ENCODE data around the gene NPAS2.

Gene NPAS2

DNA sequence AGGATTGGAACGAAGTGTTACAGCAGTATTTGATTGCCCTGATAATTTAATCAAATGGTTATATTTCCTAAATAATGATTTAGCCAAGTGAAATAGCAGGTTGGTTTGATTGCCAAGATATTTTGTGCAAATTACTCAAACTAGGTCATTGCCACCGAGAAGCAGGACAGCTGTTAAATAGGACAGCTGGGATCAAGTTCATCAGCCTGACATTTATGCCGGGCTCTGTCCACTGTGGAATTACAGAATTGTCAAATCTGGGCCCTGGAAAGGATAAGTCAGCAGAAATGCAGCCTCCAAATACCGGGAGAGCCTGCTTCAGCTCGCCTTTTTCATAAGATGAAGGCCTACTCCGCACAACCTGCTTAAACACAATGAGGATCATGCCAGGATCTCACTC, 108.3 kb downstream of the NPAS2 start:
- H3K9ac ChIP-seq (ENCODE audit: low read length in 2 of 2) = no peak overlapping the region
- H3K4me1 ChIP-seq (ENCODE audit: control insufficient read depth, insufficient read depth, low read length) = peaks cover 10% of the 10 kb centered on the region
- no peaks in the 10 kb centered on the region for H3K9me3 ChIP-seq (ENCODE audit: control insufficient read depth in 2 of 2, low read length in 2 of 2)
- peaks cover 3 to 10% of the 10 kb centered on the region in 2 donors for H3K36me3 ChIP-seq (ENCODE audit: control insufficient read depth in 2 of 2, insufficient read depth in 2 of 2, low read length in 2 of 2)
- no peak overlapping the region for H3K27ac ChIP-seq (ENCODE audit: low read length)
- no peak overlapping the region for H3K4me3 ChIP-seq (ENCODE audit: low read length in 2 of 2)
- no peaks in the 10 kb centered on the region for H3K27me3 ChIP-seq (ENCODE audit: control insufficient read depth in 1 of 2, insufficient read depth in 2 of 2, low read length in 2 of 2)

- peaks cover 7 to 16% of the 10 kb centered on the region in 2 donors for H3K36me3 ChIP-seq (ENCODE audit: control insufficient read depth in 2 of 2, insufficient read depth in 2 of 2, low read length in 2 of 2)
- no peak overlapping the region for H3K4me3 ChIP-seq (ENCODE audit: low read length in 2 of 2)
- H3K27ac ChIP-seq (ENCODE audit: low read length) = no peak overlapping the region
- no peak overlapping the region for H3K9ac ChIP-seq (ENCODE audit: low read length in 2 of 2)
- no peaks in the 10 kb centered on the region for H3K27me3 ChIP-seq (ENCODE audit: control insufficient read depth in 1 of 2, insufficient read depth in 2 of 2, low read length in 2 of 2)
- peaks cover 6% of the 10 kb centered on the region for H3K4me1 ChIP-seq (ENCODE audit: control insufficient read depth, insufficient read depth, low read length)
- no peaks in the 10 kb centered on the region for H3K9me3 ChIP-seq (ENCODE audit: control insufficient read depth in 2 of 2, low read length in 2 of 2)
These were observed 109.2 kb downstream of the NPAS2 start for GRCh38 chr2:100929147-100929546.

DNA sequence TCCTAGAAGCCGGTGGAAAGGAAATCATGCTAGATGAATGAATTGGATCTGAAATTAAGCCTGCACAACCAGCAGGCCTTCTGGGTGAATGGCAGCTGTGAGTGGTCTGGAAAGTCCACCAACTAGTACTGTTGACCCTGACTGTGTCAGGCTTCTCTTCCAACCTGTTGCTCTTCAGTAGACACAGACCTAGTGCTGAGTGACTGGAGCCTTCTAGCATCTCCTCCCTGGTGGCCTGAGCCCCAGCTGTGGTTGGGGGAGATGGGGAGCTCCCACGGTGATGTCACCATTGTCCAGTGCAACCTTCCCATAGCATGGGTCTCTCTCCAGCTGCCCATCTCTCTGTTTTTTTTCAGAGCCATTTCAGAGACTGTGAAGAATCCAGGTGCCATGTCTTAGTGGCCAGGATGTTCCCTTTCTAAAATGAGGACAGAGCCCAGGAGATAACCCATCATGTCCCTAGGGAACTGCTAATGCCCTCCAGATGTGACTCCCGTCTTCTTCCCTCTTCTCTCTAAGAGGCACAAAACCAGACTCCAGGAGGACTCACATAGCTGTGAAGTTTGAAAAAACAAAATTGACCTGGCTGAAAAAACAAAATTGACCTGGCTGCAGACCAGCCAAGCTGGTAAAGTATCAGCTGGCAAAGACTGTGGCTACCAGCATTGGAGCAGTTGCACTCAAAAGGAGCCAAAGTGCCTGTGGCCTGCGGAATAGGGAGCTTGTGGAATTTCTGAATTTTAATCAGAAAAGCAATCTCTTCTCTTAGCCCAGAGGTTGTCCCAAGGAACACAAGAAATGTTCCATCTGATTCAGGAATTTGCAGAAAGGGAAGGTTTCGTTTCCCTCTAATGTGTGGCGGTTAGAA, 114.8 kb downstream of the NPAS2 start:
- Histone ChIP-seq H3K4me3 (ENCODE audit: low read length in 2 of 2) (no peak overlapping the region), H3K9me3 (ENCODE audit: control insufficient read depth in 2 of 2, low read length in 2 of 2) (no peaks in the 10 kb centered on the region), H3K36me3 (ENCODE audit: control insufficient read depth in 2 of 2, insufficient read depth in 2 of 2, low read length in 2 of 2) (peaks cover 13 to 24% of the 10 kb centered on the region in 2 donors), H3K9ac (ENCODE audit: low read length in 2 of 2) (no peak overlapping the region), H3K27ac (ENCODE audit: low read length) (no peak overlapping the region), H3K4me1 (ENCODE audit: control insufficient read depth, insufficient read depth, low read length) (no peaks in the 10 kb centered on the region), H3K27me3 (ENCODE audit: control insufficient read depth in 1 of 2, insufficient read depth in 2 of 2, low read length in 2 of 2) (no peaks in the 10 kb centered on the region)

GRCh38 chr2:100935372-100935752, 115.4 kb downstream of the NPAS2 start:
- Histone ChIP-seq H3K27me3 (ENCODE audit: control insufficient read depth in 1 of 2, insufficient read depth in 2 of 2, low read length in 2 of 2) (no peaks in the 10 kb centered on the region), H3K9me3 (ENCODE audit: control insufficient read depth in 2 of 2, low read length in 2 of 2) (no peaks in the 10 kb centered on the region), H3K36me3 (ENCODE audit: control insufficient read depth in 2 of 2, insufficient read depth in 2 of 2, low read length in 2 of 2) (peaks cover 13 to 24% of the 10 kb centered on the region in 2 donors), H3K4me1 (ENCODE audit: control insufficient read depth, insufficient read depth, low read length) (no peaks in the 10 kb centered on the region), H3K9ac (ENCODE audit: low read length in 2 of 2) (no peak overlapping the region), H3K27ac (ENCODE audit: low read length) (no peak overlapping the region), H3K4me3 (ENCODE audit: low read length in 2 of 2) (no peak overlapping the region)

GRCh38 chr2:100936070-100936741, 116.3 kb downstream of the NPAS2 start:
- Histone ChIP-seq H3K9ac (ENCODE audit: low read length in 2 of 2) (no peak overlapping the region), H3K4me3 (ENCODE audit: low read length in 2 of 2) (no peak overlapping the region), H3K9me3 (ENCODE audit: control insufficient read depth in 2 of 2, low read length in 2 of 2) (no peaks in the 10 kb centered on the region), H3K27ac (ENCODE audit: low read length) (no peak overlapping the region), H3K36me3 (ENCODE audit: control insufficient read depth in 2 of 2, insufficient read depth in 2 of 2, low read length in 2 of 2) (peaks cover 13 to 24% of the 10 kb centered on the region in 2 donors), H3K4me1 (ENCODE audit: control insufficient read depth, insufficient read depth, low read length) (no peaks in the 10 kb centered on the region), H3K27me3 (ENCODE audit: control insufficient read depth in 1 of 2, insufficient read depth in 2 of 2, low read length in 2 of 2) (no peaks in the 10 kb centered on the region)

- no peak overlapping the region for H3K4me3 ChIP-seq (ENCODE audit: low read length in 2 of 2)
- H3K27me3 ChIP-seq (ENCODE audit: control insufficient read depth in 1 of 2, insufficient read depth in 2 of 2, low read length in 2 of 2) = no peaks in the 10 kb centered on the region
- H3K9ac ChIP-seq (ENCODE audit: low read length in 2 of 2) = no peak overlapping the region
- H3K4me1 ChIP-seq (ENCODE audit: control insufficient read depth, insufficient read depth, low read length) = no peaks in the 10 kb centered on the region
- peaks cover 13 to 24% of the 10 kb centered on the region in 2 donors for H3K36me3 ChIP-seq (ENCODE audit: control insufficient read depth in 2 of 2, insufficient read depth in 2 of 2, low read length in 2 of 2)
- H3K9me3 ChIP-seq (ENCODE audit: control insufficient read depth in 2 of 2, low read length in 2 of 2) = no peaks in the 10 kb centered on the region
- no peak overlapping the region for H3K27ac ChIP-seq (ENCODE audit: low read length)
These were observed 117.1 kb downstream of the NPAS2 start for GRCh38 chr2:100936972-100937542.

GRCh38 chr2:100938031-100939026, 118.4 kb downstream of the NPAS2 start:
- Histone ChIP-seq H3K4me3 (ENCODE audit: low read length in 2 of 2) (no peak overlapping the region), H3K27ac (ENCODE audit: low read length) (no peak overlapping the region), H3K4me1 (ENCODE audit: control insufficient read depth, insufficient read depth, low read length) (no peaks in the 10 kb centered on the region), H3K9ac (ENCODE audit: low read length in 2 of 2) (no peak overlapping the region), H3K27me3 (ENCODE audit: control insufficient read depth in 1 of 2, insufficient read depth in 2 of 2, low read length in 2 of 2) (no peaks in the 10 kb centered on the region), H3K36me3 (ENCODE audit: control insufficient read depth in 2 of 2, insufficient read depth in 2 of 2, low read length in 2 of 2) (peaks cover 9 to 26% of the 10 kb centered on the region in 2 donors), H3K9me3 (ENCODE audit: control insufficient read depth in 2 of 2, low read length in 2 of 2) (no peaks in the 10 kb centered on the region)

- Histone ChIP-seq H3K36me3 (ENCODE audit: control insufficient read depth in 2 of 2, insufficient read depth in 2 of 2, low read length in 2 of 2) (peaks cover 2 to 24% of the 10 kb centered on the region in 2 donors), H3K4me3 (ENCODE audit: low read length in 2 of 2) (no peak overlapping the region), H3K9ac (ENCODE audit: low read length in 2 of 2) (no peak overlapping the region), H3K9me3 (ENCODE audit: control insufficient read depth in 2 of 2, low read length in 2 of 2) (no peaks in the 10 kb centered on the region), H3K27me3 (ENCODE audit: control insufficient read depth in 1 of 2, insufficient read depth in 2 of 2, low read length in 2 of 2) (no peaks in the 10 kb centered on the region), H3K27ac (ENCODE audit: low read length) (no peak overlapping the region), H3K4me1 (ENCODE audit: control insufficient read depth, insufficient read depth, low read length) (no peaks in the 10 kb centered on the region)
These were observed 119.5 kb downstream of the NPAS2 start for GRCh38 chr2:100939445-100939844.

- H3K9ac ChIP-seq (ENCODE audit: low read length in 2 of 2) = no peak overlapping the region
These were observed 120.3 kb downstream of the NPAS2 start for GRCh38 chr2:100940240-100940639.

More at GRCh38 chr2:100940240-100940639, 120.3 kb downstream of the NPAS2 start:
- Histone ChIP-seq H3K4me1 (ENCODE audit: control insufficient read depth, insufficient read depth, low read length) (no peaks in the 10 kb centered on the region), H3K27me3 (ENCODE audit: control insufficient read depth in 1 of 2, insufficient read depth in 2 of 2, low read length in 2 of 2) (no peaks in the 10 kb centered on the region), H3K9me3 (ENCODE audit: control insufficient read depth in 2 of 2, low read length in 2 of 2) (no peaks in the 10 kb centered on the region), H3K27ac (ENCODE audit: low read length) (no peak overlapping the region), H3K36me3 (ENCODE audit: control insufficient read depth in 2 of 2, insufficient read depth in 2 of 2, low read length in 2 of 2) (peaks cover 0 to 19% of the 10 kb centered on the region in 2 donors), H3K4me3 (ENCODE audit: low read length in 2 of 2) (no peak overlapping the region)
